Measurements from ENCODE around the gene CA4.

DNA sequence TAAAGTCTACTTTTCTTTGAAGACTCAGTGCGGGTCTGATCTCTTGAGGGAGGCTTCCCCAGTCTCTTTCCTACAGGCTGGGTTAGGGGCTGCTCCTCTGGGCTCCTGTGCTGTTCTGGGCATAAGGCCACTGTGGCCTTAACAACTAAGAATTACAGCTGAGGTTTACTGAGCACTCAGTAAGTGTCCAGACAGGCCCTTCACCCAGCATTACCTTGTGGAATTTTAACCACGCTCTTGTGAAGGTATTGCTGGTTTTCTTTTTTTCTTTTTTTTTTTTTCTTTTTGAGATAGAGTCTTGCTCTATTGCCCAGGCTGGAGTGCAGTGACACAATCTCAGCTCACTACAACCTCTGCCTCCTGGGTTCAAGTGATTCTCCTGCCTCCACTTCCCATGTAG lies 3.6 kb upstream of the CA4 start:
- TF ChIP-seq CTCF (IDR thresholded peaks at IDR 0.05) (no peak), POLR2A (IDR thresholded peaks at IDR 0.05) (no peak)
